ENCODE measurements around the gene KCND3.
A peak's percentile ranks its signal among the peaks of the same experiment; 100 is the strongest.

The KCND3 gene

DNA sequence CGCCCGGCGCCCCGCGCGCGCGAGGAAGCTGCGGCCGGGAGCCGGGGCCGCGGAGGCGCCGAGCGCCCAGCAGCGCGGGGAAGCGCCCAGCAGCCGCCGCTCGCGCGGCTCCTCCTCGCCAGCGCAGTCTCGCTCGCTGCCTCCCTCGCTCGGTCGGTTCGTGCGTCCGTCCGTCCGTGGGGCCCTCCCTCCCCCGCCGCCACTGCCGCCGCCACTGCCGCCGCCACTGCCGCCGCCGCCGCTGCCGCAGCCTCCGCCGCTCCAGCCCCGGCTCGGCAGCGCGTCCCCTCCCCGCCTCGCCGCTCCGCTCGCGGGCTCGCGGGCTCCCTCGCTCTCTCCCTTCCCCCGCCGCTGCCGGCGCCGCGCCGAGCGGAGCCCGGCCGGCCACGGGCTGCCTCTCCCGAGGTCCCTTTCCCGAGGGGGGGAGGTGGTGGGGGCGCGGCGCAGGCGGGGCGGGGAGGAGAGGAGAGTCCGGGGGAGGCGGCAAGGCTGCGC lies at the start of gene KCND3:
Gene KCND3, minus strand, starts transcription at position 138 of the 495 bp plus-strand sequence.
- H3K9me3 ChIP-seq (ENCODE audit: severe bottlenecking) = no peaks in the 10 kb centered on the region

DNA sequence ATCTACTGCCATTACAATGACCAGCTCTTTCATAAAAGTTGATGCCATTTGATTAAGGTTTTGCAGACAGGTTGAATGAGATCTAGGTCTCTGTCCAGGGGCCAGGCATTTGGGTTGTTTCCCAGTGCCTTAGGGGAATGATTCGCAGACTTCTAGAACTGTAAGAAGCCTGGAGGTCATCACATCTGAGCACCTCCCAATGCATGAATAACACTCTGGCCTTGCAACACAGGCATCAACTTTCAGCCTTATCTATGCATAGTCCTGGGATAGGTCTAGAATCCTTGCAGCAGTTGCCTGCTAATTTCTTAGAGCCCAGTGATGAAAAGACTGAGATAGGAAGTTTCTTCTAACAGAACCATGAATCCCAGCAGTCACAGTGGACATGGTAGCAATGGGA lies 44.8 kb upstream of the KCND3 start:
- no peak for DNase-seq (ENCODE audit: low spot score)
- H3K36me3 ChIP-seq (ENCODE audit: low read depth) = no peaks in the 10 kb centered on the region
- H3K27ac ChIP-seq (ENCODE audit: poor library complexity, severe bottlenecking) = no peak overlapping the region
- no peaks in the 10 kb centered on the region for H3K4me1 ChIP-seq (ENCODE audit: insufficient read depth, poor library complexity, severe bottlenecking)
- no peak for TF ChIP-seq CTCF (IDR thresholded peaks at IDR 0.05; ENCODE audit: poor library complexity, severe bottlenecking)
- no peaks in the 10 kb centered on the region for H3K9me3 ChIP-seq (ENCODE audit: severe bottlenecking)
- no peaks in the 10 kb centered on the region for H3K27me3 ChIP-seq (ENCODE audit: insufficient read depth, poor library complexity, severe bottlenecking)
- no peak overlapping the region for H3K4me3 ChIP-seq (ENCODE audit: severe bottlenecking)
- no peak for ATAC-seq (ENCODE audit: low read depth)

More for the DNA sequence above, at the start of gene KCND3:
- H3K36me3 ChIP-seq (ENCODE audit: low read depth) = no peaks in the 10 kb centered on the region
- no peak for TF ChIP-seq CTCF (IDR thresholded peaks at IDR 0.05; ENCODE audit: poor library complexity, severe bottlenecking)
- ATAC-seq (ENCODE audit: low read depth) = peak; percentile 32; the same call in 2 of the 3 replicates
- H3K4me3 ChIP-seq (ENCODE audit: severe bottlenecking) = peak within 1 kb of the TSS; percentile 32
- H3K27ac ChIP-seq (ENCODE audit: poor library complexity, severe bottlenecking) = no peak within 1 kb of the TSS
- peaks cover 48% of the 10 kb centered on the region for H3K27me3 ChIP-seq (ENCODE audit: insufficient read depth, poor library complexity, severe bottlenecking)
- no peak for DNase-seq (ENCODE audit: low spot score)
- no peaks in the 10 kb centered on the region for H3K4me1 ChIP-seq (ENCODE audit: insufficient read depth, poor library complexity, severe bottlenecking)

DNA sequence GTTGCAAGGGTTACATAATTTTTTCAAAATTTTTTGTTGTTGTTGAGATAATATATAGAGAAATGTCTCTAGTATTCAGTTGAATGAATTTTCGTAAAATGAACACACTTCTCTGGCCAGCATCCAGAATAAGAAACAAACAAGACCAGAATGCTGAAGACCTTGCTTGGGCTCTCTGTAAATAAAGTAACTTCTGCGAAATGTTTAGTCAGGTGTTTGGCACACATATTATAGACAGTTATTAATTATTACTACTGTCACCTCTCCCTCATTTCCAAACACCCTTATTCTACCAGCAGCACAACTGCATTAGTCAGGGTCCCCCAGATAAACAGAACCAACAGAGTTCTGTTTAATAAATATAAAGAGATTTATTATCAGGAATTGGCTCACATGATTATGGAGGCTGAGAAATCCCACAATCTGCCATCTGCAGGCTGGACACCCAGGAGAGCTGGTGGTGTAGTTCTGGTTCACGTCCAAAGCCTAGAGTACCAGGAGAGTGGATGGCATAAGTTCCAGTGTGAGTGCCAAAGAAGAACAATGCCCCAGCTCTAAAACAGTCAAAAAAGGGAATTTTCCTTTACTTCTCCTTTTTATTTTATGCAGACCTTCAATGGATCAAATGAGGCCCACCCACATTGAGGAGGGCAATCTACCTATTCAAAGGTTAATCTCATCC lies 44.1 kb upstream of the KCND3 start:
- Histone ChIP-seq H3K4me1 (ENCODE audit: insufficient read depth, poor library complexity, severe bottlenecking) (no peaks in the 10 kb centered on the region), H3K9me3 (ENCODE audit: severe bottlenecking) (no peaks in the 10 kb centered on the region), H3K27me3 (ENCODE audit: insufficient read depth, poor library complexity, severe bottlenecking) (no peaks in the 10 kb centered on the region), H3K36me3 (ENCODE audit: low read depth) (no peaks in the 10 kb centered on the region), H3K4me3 (ENCODE audit: severe bottlenecking) (no peak overlapping the region), H3K27ac (ENCODE audit: poor library complexity, severe bottlenecking) (no peak overlapping the region)
- no peak for ATAC-seq (ENCODE audit: low read depth)
- DNase-seq (ENCODE audit: low spot score) = no peak
- TF ChIP-seq CTCF (IDR thresholded peaks at IDR 0.05; ENCODE audit: poor library complexity, severe bottlenecking) = no peak

- H3K36me3 ChIP-seq (ENCODE audit: low read depth) = no peaks in the 10 kb centered on the region
- no peak overlapping the region for H3K27ac ChIP-seq (ENCODE audit: poor library complexity, severe bottlenecking)
- no peak overlapping the region for H3K4me3 ChIP-seq (ENCODE audit: severe bottlenecking)
- peaks cover 5% of the 10 kb centered on the region for H3K27me3 ChIP-seq (ENCODE audit: insufficient read depth, poor library complexity, severe bottlenecking)
- no peak for TF ChIP-seq CTCF (IDR thresholded peaks at IDR 0.05; ENCODE audit: poor library complexity, severe bottlenecking)
- DNase-seq (ENCODE audit: low spot score) (no peak), ATAC-seq (ENCODE audit: low read depth) (no peak)
- no peaks in the 10 kb centered on the region for H3K9me3 ChIP-seq (ENCODE audit: severe bottlenecking)
- no peaks in the 10 kb centered on the region for H3K4me1 ChIP-seq (ENCODE audit: insufficient read depth, poor library complexity, severe bottlenecking)
These were observed 40.7 kb upstream of the KCND3 start for GRCh38 chr1:112030157-112030556.

DNA sequence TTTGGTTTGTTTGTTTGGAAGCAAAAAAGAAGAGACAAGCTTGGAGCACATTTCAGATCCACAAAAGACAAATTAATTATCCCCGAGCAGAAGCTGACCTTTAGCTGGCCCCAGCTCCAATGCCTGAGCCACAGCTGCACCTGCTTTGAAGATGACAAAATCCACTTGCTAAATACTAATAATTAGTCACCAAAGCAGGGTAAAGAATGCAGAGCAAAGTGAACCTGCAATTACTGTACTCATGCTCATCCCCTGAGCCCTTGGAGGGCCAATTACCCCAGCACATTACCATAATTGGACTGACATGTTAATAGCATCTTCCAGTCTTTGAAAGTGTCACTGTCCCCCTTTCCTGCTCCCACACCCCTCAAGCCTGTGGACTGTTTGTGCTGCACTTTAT lies 38.2 kb upstream of the KCND3 start:
- H3K9me3 ChIP-seq (ENCODE audit: severe bottlenecking) = no peaks in the 10 kb centered on the region
- H3K27ac ChIP-seq (ENCODE audit: poor library complexity, severe bottlenecking) = no peak overlapping the region
- H3K4me3 ChIP-seq (ENCODE audit: severe bottlenecking) = no peak overlapping the region
- no peaks in the 10 kb centered on the region for H3K36me3 ChIP-seq (ENCODE audit: low read depth)
- DNase-seq (ENCODE audit: low spot score) (no peak), ATAC-seq (ENCODE audit: low read depth) (no peak)
- no peak for TF ChIP-seq CTCF (IDR thresholded peaks at IDR 0.05; ENCODE audit: poor library complexity, severe bottlenecking)
- no peaks in the 10 kb centered on the region for H3K4me1 ChIP-seq (ENCODE audit: insufficient read depth, poor library complexity, severe bottlenecking)
- peaks cover 5% of the 10 kb centered on the region for H3K27me3 ChIP-seq (ENCODE audit: insufficient read depth, poor library complexity, severe bottlenecking)
